AG20443 (cell line): ENCODE results near the gene PAFAH1B2.
A peak's percentile ranks its signal among the peaks of the same experiment; 100 is the strongest.
"Not testable (repeated sequence)": the region's sequence is repeated elsewhere in the genome, so short reads cannot be mapped to it uniquely, and the experiment has no call there.

Source experiments
- DNase-seq: peaks from one replicate; pipeline ENCODE4 v3.0.0; 2012; ENCODE audit warnings: low spot score, mixed read lengths

Gene PAFAH1B2

DNA sequence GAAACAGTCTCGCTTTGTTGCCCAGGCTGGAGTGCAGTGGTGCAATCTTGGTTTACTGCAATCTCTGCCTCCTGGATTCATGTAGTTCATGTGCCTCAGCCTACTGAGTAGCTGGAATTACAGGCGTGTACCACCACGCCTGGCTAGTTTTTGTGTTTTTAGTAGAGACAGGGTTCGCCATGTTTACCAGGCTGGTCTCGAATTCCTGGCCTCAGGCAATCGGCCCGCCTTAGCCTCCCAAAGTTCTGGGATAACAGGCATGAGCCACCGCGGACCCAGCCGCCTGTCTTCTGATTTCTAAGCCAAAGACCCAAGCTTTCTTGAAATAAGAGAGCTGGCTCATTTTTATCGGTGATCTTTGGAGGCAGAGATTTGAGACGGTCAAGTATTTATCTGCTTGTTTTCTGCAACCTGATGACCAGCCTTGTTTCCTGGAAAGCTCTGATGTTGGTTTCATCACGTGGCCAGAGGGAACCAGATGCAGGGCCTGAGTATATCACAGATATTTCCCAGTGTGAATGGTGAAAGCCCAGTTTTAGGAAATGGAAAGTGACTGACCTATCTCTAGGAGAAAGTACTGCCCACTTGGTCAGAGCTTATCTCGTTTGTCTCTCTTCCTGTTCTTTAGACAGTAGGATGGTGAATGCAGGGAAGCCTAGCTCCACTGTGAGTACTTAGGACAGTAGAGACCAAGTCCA, 28.8 kb downstream of the PAFAH1B2 start:
- no peak for DNase-seq

DNA sequence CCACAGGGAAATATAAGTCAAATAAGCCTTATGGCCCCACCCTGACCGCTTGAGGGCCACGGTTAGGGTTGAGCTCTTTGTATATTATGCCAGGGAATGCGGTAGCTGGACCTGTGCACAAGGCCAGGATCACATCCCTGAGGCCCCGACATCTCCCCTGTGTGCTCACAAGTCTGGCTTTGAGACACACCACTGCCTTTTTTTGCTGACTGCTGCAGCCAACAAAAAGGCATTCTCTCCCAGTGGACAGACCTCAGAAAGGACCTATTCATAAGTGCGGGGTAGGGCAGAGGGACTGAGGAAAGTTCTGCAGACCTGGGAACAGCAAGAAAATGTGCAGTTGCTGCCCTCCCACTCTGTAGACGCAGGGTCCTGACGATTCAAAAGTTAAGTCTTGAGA, 31.0 kb downstream of the PAFAH1B2 start:
- DNase-seq: no peak

DNA sequence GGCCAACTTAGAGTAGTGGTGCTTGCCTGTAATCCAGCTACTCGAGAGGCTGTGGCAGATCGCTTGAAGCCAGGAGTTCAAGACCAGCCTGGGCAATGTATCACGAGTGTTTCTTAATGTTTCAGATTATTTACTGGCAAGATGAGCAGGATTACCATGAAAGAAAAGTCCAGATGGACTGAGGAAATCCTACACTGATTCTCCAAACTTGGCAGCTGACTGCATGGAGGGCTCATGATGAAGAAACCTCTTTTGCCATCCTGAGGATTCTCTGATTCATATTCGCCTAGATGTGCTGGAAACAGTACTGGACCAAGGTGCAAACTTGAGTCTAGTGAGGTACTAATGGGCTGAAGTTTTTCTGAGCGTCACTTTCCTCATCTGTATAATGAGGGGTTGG, 31.7 kb downstream of the PAFAH1B2 start:
- DNase-seq: no peak

DNA sequence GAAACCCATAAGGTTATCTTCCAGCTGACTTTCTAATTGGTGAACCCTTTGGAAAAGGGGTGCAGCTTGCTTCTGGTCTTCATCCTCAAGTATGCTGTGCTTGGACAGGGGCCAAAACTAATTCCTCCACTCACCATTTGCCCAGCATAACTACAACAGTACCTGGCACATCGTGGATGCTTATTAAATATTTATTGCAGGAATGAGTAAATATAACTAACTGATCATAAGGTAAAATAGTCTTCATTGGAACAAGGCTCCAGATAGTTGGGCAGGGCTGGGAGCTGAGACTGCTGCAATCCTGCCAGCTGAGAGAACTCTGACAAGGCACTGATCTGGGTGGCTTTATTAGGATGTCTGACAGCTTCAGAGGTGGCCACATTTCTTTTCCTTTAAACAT, 32.1 kb downstream of the PAFAH1B2 start:
- DNase-seq: no peak

DNA sequence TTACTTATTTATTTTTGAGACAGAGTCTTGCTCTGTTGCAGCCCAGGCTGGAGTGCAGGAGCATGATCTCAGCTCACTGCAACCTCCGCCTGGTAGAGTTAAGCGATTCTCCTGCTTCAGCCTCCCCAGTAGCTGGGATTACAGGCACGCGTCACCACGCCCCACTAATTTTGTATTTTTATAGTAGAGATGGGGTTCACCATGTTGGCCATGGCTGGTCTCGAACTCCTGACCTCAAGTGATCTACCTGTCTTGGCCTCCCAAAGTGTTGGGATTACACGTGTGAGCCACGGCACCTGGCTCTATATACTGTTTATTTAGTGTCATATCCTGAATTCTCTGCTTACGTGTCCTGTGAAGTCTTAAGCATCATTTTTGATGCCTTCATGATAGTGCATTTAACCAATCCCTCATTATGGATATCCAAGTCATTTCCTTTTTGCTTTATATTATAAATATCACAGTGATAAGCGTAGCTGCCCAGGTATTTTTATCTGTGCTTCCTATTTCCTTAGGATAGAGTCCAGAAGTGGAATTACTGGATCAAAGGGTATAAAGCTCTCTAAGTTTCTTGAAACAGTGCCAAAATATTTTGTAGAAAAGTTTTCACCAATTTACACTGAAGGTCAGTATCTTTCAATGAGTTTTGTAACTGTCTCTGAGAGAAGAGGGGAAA, 33.6 kb downstream of the PAFAH1B2 start:
- DNase-seq: no peak

GRCh38 chr11:117178210-117179034, 34.3 kb downstream of the PAFAH1B2 start, which contains the start of gene SIDT2:
TSS of gene SIDT2 (plus strand) at chr11:117178743. CDS start at chr11:117179264, 521 bp downstream.
- peak; percentile 95 for DNase-seq

DNA sequence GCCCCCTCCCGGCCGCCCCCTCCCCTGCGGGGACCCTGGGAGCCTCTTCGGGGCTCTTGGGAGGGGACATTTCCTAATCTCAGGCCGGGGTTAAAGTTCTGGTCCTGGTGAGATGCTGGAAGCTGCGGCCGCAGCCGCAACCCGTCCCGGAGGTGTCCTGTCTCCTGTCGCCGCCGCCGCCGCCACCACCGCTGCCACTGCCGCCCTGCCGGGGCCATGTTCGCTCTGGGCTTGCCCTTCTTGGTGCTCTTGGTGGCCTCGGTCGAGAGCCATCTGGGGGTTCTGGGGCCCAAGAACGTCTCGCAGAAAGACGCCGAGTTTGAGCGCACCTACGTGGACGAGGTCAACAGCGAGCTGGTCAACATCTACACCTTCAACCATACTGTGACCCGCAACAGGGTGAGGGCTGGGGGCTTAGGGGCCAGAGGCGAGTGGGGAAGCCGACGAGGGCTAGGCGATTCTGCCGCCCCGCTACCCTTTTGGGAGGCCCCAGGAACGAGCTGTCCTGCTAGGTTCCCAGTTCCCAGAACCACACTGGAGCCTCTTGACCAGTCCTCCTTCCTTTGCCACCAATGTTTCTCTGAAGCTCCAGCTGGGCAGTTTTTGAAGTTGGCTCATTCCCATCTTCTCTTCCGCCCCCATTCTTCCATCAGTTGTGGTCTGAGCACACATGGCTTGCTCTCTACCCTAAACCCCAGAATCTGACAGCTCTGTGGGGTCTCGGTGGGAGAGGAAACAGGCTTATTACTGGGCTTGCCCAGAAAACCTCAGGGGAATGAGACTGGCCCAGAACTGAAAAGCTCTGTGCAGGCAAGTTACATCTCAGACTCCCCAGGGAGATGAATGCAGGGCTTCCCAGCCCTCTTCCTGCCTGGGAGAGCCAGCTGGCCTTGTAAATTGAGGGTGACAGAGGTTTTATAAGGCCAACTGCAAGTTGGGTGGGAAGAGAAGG, 35.2 kb downstream of the PAFAH1B2 start:
- DNase-seq: peak; percentile 52

DNA sequence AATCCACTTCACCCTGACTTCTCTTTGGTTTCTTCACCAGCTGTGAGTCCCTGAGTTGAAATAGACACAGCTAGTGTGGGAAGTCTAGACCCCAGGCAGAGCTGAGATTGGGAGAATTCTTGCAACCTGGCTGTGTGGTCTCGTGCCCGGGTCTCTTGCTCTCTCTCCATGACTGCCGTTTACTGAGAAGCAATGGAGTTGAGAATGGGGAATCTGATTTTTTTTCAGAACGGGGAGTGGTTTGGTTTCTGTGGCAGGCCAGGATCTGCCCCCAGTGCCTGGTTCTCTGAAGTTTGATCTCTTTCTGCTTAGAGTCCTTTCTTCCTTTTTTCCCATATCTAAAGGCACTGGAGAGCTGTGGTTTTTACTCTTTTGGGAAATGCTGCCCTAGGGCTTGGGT, 35.9 kb downstream of the PAFAH1B2 start:
- peak; percentile 53 for DNase-seq

GRCh38 chr11:117180661-117181585, 36.8 kb downstream of the PAFAH1B2 start:
- peak; percentile 81 for DNase-seq

DNA sequence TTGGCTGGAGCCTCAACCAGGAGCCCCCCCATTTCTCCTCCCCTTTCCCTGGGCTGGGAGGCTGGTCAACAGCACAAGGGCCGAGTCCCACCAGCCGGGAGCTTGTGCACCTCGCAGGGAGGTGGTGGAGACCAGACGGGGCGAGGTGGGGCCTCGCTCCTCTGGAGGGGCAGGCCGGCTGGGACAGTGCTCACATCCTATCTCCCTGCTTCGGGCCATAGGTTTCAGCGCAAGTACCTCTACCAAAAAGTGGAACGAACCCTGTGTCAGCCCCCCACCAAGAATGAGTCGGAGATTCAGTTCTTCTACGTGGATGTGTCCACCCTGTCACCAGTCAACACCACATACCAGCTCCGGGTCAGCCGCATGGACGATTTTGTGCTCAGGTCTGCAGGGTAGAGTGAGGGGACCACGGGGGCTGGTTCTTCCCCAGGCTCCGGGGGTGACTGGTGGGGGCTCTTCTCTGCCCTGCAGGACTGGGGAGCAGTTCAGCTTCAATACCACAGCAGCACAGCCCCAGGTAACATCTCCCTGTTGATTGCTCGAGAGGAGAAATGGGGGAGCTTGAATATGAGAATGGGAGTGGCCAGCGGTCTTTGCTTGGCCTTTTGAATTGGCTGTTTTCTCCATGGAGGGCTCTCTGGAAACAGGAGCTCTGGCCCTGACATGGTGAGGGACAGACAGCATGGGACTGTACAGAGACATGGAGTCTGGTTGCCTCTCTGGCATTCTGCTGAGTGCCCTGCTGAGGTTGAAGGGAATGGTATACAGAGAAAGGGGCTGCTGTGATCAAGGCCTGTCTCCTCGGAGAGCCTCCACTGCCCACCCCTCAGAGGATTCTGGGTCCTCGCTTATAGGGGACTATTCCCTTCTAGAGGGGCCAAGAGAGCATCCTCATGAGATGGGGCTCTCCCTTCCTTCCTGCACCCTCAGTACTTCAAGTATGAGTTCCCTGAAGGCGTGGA, 37.8 kb downstream of the PAFAH1B2 start:
- DNase-seq: no peak

DNA sequence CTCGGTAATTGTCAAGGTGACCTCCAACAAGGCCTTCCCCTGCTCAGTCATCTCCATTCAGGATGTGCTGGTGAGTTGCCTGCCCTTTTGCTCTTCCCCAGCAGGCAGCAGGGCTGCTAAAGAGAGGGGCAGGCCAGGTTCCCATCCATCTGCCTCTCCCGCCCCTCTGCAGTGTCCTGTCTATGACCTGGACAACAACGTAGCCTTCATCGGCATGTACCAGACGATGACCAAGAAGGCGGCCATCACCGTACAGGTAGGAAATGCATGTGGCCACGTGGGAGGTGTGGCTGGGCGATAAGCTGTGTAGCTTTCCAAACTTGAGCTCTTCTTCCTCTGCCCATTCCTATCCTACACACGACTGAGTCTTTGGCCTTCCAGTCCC, 38.5 kb downstream of the PAFAH1B2 start:
- DNase-seq: no peak

DNA sequence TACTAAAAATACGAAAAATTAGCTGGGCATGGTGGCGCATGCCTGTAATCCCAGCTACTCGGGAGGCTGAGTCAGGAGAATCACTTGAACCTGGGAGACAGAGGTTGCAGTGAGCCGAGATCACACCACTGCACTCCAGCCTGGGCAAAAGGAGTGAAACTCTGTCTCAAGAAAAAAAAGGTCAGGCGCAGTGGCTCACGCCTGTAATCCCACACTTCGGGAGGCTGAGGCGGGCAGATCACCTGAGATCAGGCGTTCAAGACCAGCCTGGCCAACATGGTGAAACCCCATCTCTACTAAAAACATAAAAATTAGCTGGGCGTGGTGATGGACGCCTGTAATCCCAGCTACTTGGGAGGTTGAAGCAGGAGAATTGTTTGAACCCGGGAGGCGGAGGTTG, 39.1 kb downstream of the PAFAH1B2 start:
- not testable (repeated sequence) for DNase-seq

- DNase-seq: no peak
Observed at GRCh38 chr11:117183724-117184349, 39.8 kb downstream of the PAFAH1B2 start.

DNA sequence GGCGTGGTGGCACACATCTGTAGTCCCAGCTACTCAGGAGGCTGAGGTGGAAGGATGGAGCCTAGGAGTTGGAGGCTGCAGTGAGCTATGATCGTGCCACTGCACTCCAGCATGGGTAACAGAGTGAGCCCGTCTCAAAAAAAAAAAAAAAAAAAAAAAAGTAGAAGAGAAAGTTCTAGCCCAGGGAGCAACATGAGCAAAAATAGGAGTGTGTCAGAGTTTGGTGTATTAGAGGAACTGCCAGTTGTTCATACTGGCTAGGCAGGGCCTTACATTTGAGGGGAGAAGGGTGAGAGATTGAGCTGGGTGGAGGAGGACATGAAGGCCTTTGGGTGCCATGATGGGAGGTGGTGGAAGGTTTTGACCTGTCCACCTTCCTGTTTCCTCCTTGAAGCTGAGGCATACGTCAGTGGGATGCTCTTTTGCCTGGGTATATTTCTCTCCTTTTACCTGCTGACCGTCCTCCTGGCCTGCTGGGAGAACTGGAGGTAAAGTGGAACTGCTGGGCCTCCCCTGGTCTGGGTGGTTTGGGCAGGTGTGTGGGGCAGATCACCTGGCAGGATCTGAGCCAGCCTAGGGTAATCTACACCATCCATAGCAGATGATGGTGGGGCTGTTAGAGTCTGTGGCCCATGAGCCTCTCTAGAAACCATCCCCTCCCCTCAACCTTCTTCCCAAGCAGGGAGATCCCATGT, 41.8 kb downstream of the PAFAH1B2 start:
- DNase-seq: no peak

- DNase-seq: no peak
Observed at GRCh38 chr11:117186431-117186761, 42.3 kb downstream of the PAFAH1B2 start.

- no peak for DNase-seq
Observed at GRCh38 chr11:117187007-117187406, 42.9 kb downstream of the PAFAH1B2 start.

GRCh38 chr11:117187428-117187798, 43.3 kb downstream of the PAFAH1B2 start:
- no peak for DNase-seq

- no peak for DNase-seq
Observed at GRCh38 chr11:117187799-117188481, 43.9 kb downstream of the PAFAH1B2 start.
